Ovary (tissue), 9 donors: Measurements from ENCODE around the gene UNC119B. TPM values are rescaled to one million over a fixed set of nuclear protein-coding genes. Genes with fewer than 3 reads are reported as not detected.

Experiments used
- DNase-seq, 5 donors: peaks; one replicate each; pipeline ENCODE4 v3.0.0-alpha.2; 2019 to 2020
- H3K27ac ChIP-seq, 2 donors: fragments of 200-600 bp; one replicate each; pipeline versions ENCODE4 v1.5.1 to v1.8.0; 2019 to 2022
- H3K27me3 ChIP-seq: fragments of 200-600 bp; one replicate; pipeline ENCODE4 v1.8.0; 2022
- H3K36me3 ChIP-seq: fragments of 200-600 bp; sonication (generic); one replicate; pipeline ENCODE4 v1.5.1; 2019
- H3K4me1 ChIP-seq: one replicate; pipeline ENCODE4 v1.8.1; 2013; ENCODE audit warnings: mild to moderate bottlenecking, moderate library complexity; ENCODE audit not compliant: insufficient read depth
- H3K4me3 ChIP-seq: fragments of 200-600 bp; sonication (generic); one replicate; pipeline ENCODE4 v1.5.1; 2017
- H3K9me3 ChIP-seq, 2 donors: fragments of 200-600 bp in 1 of 2; sonication (generic) in 1 of 2; one replicate each; pipeline versions ENCODE4 v1.5.1 to v1.8.1; 2013 to 2019; ENCODE audit warnings: mild to moderate bottlenecking in 1 of 2, moderate library complexity in 1 of 2
- EP300 ChIP-seq: sonication (generic); formaldehyde crosslinking; IDR thresholded peaks from one replicate; pipeline ENCODE4 v1.6.1; 2017; ENCODE audit warnings: antibody characterized with exemption
- POLR2A ChIP-seq: fragments of 450-650 bp; IDR thresholded peaks from one replicate; pipeline ENCODE4 v1.6.1; 2017; ENCODE audit warnings: antibody characterized with exemption, mild to moderate bottlenecking, moderate library complexity
- WGBS, 3 donors: extraction: QIAGEN DNeasy Blood & Tissue Kit in 1 of 3; methylation state at CpG; one replicate each; pipeline versions ENCODE4 v1.1.5 to v1.1.7; 2013 to 2017; 5-methylcytosine and 5-hydroxymethylcytosine counted together
- intact Hi-C, 4 donors: fragments of 100-400 bp; cut with DNase I; formaldehyde crosslinking; loops; one replicate each; pipeline versions ENCODE4 v1.11.0 to v1.15.1; 2022 to 2023
- polyA plus RNA-seq, 2 donors: library from polyadenylated mRNA; stranded (reverse); fragments of 200-250 nt in 1 of 2; fragments of 350-450 nt in 1 of 2; fragmentation: Illumina TruSeq in 1 of 2; extraction: RNeasy Lipid Tissue Mini Kit (QIAGEN cat#74804) in 1 of 2; gene quantifications; one replicate each; pipeline ENCODE4 v1.2.3, GENCODE V29; 2013 to 2014
- total RNA-seq, 7 donors: library from RNA; depleted of rRNA in 2 of 7; stranded (reverse); fragments of >200 nt in 2 of 7; fragmentation: NEBNext Ultra II Directional in 3 of 7; extraction: Animal tissue kit (Norgen Biotek cat#: 25700) in 3 of 7; gene quantifications; one replicate each; pipeline versions ENCODE4 v1.1.0 to v1.2.4, GENCODE V29; 2016 to 2023
- TF ChIP-seq, protein P1 (sequence below), 3 donors: fragments of 450-650 bp in 2 of 3; fragments of 200-600 bp in 1 of 3; IDR thresholded peaks; one replicate each; pipeline versions ENCODE4 v1.5.1 to v1.8.0; 2016 to 2022; ENCODE audit warnings: antibody characterized with exemption in 3 of 3, mild to moderate bottlenecking in 1 of 3
- donor health status: DM: no; HTN: no; CAD: no; lungs with moderate emphysema.
- donor health status: DM: no; HTN: no; CAD: no.
- donor health status: Bipolar disorder and iron deficiency.
- donor health status: DM: yes; HTN: yes; CAD: no.
- donor health status: DM: no; HTN: no; CAD: no.
- donor health status: DM: yes; HTN: yes; CAD: no.

Gene UNC119B
- total and polyA plus RNA-seq, 9 donors, result 18.4 to 54.4 (median 44.4) TPM

DNA sequence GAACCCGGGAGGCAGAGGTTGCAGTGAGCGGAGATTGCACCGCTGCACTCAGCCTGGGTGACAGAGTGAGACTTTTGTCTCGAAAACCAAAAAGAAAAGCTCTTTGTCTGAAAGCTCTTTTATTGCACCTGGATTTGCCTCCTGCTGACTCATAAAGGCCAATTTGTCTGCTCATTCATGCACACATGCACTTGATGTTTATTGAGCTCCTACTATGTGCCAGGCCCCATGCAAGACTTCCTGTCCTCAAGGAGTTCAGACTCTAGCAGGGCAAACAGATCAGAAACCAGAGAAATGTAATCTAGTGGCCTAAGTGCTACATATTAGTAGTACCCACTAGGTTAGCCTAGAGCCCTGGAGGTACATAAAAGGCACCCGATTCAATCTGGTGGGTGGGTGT lies 39.6 kb upstream of the UNC119B start:
- WGBS, 3 donors, result 89 to 93% (median 91%) methylated on average over 5 of the region's 5 CpGs
- H3K27me3 ChIP-seq, result no peaks in the 10 kb centered on the region
- intact Hi-C loops, result no loop called here
- H3K9me3 ChIP-seq, result no peaks in the 10 kb centered on the region
- H3K4me1 ChIP-seq, result peaks cover 2% of the 10 kb centered on the region
- no peaks in the 10 kb centered on the region for H3K36me3 ChIP-seq
- TF ChIP-seq, protein P1, sequence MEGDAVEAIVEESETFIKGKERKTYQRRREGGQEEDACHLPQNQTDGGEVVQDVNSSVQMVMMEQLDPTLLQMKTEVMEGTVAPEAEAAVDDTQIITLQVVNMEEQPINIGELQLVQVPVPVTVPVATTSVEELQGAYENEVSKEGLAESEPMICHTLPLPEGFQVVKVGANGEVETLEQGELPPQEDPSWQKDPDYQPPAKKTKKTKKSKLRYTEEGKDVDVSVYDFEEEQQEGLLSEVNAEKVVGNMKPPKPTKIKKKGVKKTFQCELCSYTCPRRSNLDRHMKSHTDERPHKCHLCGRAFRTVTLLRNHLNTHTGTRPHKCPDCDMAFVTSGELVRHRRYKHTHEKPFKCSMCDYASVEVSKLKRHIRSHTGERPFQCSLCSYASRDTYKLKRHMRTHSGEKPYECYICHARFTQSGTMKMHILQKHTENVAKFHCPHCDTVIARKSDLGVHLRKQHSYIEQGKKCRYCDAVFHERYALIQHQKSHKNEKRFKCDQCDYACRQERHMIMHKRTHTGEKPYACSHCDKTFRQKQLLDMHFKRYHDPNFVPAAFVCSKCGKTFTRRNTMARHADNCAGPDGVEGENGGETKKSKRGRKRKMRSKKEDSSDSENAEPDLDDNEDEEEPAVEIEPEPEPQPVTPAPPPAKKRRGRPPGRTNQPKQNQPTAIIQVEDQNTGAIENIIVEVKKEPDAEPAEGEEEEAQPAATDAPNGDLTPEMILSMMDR (IDR thresholded peaks at IDR 0.05), result no peak
- TF ChIP-seq POLR2A (no peak), EP300 (no peak)
- H3K4me3 ChIP-seq, result no peak overlapping the region
- DNase-seq, result no peak
- no peak overlapping the region for H3K27ac ChIP-seq

DNA sequence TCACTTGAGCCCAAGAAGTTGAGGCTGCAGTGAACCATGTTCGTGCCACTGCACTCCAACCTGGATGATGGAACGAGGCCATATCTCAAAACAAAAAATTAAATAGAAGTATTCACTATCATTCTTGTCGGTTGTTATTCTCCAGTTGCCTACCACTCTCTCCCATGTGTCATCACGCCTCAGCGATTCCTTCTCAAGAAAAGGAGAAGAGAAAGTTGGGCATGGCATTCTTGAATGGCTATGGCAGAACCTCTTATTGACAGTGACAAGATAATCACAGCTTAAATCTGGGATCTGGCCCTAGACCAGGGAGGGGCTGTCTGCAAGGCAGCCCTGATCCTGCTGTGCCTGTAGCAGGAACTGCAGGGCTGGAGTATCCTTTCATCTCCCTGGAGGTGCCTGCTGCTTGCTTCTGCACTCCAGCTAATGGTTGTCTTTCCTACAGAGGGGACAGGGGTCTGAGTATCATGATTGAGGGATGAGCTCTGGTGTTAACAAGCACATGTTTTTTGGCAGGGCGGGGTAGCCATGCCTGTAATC lies 36.1 kb upstream of the UNC119B start:
- Histone ChIP-seq H3K4me3 (no peak overlapping the region), H3K9me3 (no peaks in the 10 kb centered on the region), H3K4me1 (no peaks in the 10 kb centered on the region), H3K27ac (no peak overlapping the region), H3K36me3 (no peaks in the 10 kb centered on the region), H3K27me3 (no peaks in the 10 kb centered on the region)
- intact Hi-C loops, result no loop called here
- 76 to 90% (median 76%) methylated on average over 6 of the region's 6 CpGs for WGBS, 3 donors
- no peak for DNase-seq
- TF ChIP-seq POLR2A (no peak), EP300 (no peak)
- TF ChIP-seq, protein P1 (IDR thresholded peaks at IDR 0.05), result no peak

DNA sequence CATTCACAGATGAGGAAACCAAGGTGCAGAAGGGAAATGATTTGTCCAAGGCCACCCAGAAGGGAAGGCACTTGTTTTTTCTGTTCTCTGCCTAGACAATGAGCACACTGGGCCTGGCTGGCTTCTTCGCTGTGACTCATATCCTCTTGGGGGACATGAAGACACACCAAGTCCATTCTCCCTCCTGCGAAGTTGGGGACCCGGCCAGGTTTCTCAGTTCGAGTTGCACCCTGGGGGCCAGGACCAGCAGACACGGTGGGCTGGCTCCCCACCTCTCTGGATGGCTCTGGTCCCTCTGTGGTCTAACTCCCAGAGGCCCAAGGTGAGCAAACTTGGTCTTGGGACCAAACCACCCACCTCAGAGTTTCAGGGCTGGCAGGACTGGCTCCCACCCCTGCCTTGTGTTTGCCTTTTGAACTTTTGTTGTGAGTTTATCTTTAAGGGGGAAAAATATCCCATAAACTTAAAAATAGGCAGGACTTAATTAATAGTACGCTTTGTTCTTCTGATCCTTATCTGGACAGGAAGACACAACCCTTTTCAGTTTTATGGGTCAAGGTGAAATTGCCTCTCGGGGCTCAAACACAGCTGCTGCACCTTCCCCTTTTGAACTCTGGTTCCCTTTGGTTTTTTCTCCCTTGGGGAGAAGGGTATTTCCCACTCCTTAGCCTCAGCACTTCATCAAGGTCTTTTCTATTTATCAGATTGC lies 32.3 kb upstream of the UNC119B start:
- whole genome bisulfite sequencing, 3 donors, result 53 to 55% (median 54%) methylated on average over 7 of the region's 7 CpGs

DNA sequence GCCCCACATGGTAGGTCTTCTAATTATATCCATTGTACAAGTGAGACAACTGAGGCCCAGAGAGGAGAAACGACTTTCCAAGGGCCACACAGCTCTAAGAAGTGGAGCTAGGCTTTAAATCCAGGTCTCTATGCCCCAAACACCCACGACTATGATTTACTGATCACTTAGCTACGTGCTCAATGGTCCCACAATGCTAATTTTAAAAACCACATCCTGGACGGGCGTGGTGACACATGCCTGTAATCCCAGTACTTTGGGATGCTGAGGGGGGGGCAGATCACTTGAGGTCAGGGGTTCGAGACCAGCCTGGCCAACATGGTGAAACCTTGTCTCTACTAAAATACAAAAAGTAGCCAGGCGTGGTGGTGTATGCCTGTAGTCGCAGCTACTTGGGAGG lies 31.7 kb upstream of the UNC119B start:
- Histone ChIP-seq H3K36me3 (no peaks in the 10 kb centered on the region), H3K9me3 (no peaks in the 10 kb centered on the region), H3K27me3 (no peaks in the 10 kb centered on the region), H3K4me1 (no peaks in the 10 kb centered on the region), H3K4me3 (no peak overlapping the region), H3K27ac (no peak overlapping the region)
- 73 to 81% (median 76%) methylated on average over 8 of the region's 8 CpGs for WGBS, 3 donors
- DNase-seq, result no peak
- no peak for TF ChIP-seq EP300
- TF ChIP-seq, protein P1 (IDR thresholded peaks at IDR 0.05), result no peak
- no peak for TF ChIP-seq POLR2A
- intact Hi-C loops, result no loop called here

More for the DNA sequence above, 32.3 kb upstream of the UNC119B start:
- Histone ChIP-seq H3K4me3 (no peak overlapping the region), H3K4me1 (no peaks in the 10 kb centered on the region), H3K9me3 (no peaks in the 10 kb centered on the region), H3K27ac (no peak overlapping the region), H3K27me3 (no peaks in the 10 kb centered on the region), H3K36me3 (no peaks in the 10 kb centered on the region)
- intact Hi-C loops, result no loop called here
- DNase-seq, result no peak
- TF ChIP-seq, protein P1 (IDR thresholded peaks at IDR 0.05), result no peak
- TF ChIP-seq EP300 (no peak), POLR2A (no peak)
